HepG2 (cell line): ENCODE results near the gene UBQLN1. TPM values are rescaled to one million over a fixed set of nuclear protein-coding genes. Genes with fewer than 3 reads are reported as not detected.

Source experiments
- GATAD1 ChIP-seq: IDR thresholded peaks from 2 replicates; pipeline ENCODE4 v1.6.1; 2016; ENCODE audit warnings: missing genetic modification reagents, missing compliant biosample characterization
- HNF4A ChIP-seq: sonication (generic); formaldehyde crosslinking; IDR thresholded peaks from 2 replicates; pipeline ENCODE4 v1.4.0; 2020; ENCODE audit warnings: missing genetic modification reagents
- HNRNPL ChIP-seq: fragments of 200-400 bp; formaldehyde crosslinking; IDR thresholded peaks from 2 replicates; pipeline ENCODE4 v1.6.1; 2017; ENCODE audit warnings: mild to moderate bottlenecking, low read depth, low read length
- HOXA3 ChIP-seq: sonication (generic); formaldehyde crosslinking; IDR thresholded peaks from 2 replicates; pipeline ENCODE4 v1.5.0; 2020; ENCODE audit warnings: missing genetic modification reagents
- MEF2D ChIP-seq: sonication (generic); formaldehyde crosslinking; IDR thresholded peaks from 2 replicates; pipeline ENCODE4 v1.5.1; 2020; ENCODE audit warnings: mild to moderate bottlenecking, missing genetic modification reagents
- MEIS1 ChIP-seq: sonication (generic); formaldehyde crosslinking; IDR thresholded peaks from 2 replicates; pipeline ENCODE4 v1.9.0; 2021; ENCODE audit warnings: mild to moderate bottlenecking, missing genetic modification reagents, moderate library complexity, borderline replicate concordance
- RAD21 ChIP-seq: fragments of 450-650 bp; formaldehyde crosslinking; IDR thresholded peaks from 2 replicates; pipeline ENCODE4 v1.5.0; 2020; ENCODE audit warnings: mild to moderate bottlenecking
- RFXAP ChIP-seq: sonication (generic); formaldehyde crosslinking; IDR thresholded peaks from 2 replicates; pipeline ENCODE4 v1.4.0; 2020; ENCODE audit warnings: missing genetic modification reagents, borderline replicate concordance
- SAFB2 ChIP-seq: sonication (generic); formaldehyde crosslinking; IDR thresholded peaks from 2 replicates; pipeline ENCODE4 v1.5.1; 2020; ENCODE audit warnings: missing genetic modification reagents, low read depth, mild to moderate bottlenecking, borderline replicate concordance
- ZNF883 ChIP-seq: sonication (generic); formaldehyde crosslinking; IDR thresholded peaks from 2 replicates; pipeline ENCODE4 v1.5.1; 2020; ENCODE audit warnings: mild to moderate bottlenecking, missing genetic modification reagents; ENCODE audit errors: not compliant biosample characterization
- ZSCAN29 ChIP-seq: sonication (generic); formaldehyde crosslinking; conservative IDR thresholded peaks from 2 replicates; pipeline ENCODE4 v1.4.0; 2020; ENCODE audit warnings: mild to moderate bottlenecking, missing genetic modification reagents
- polyA plus RNA-seq, 8 experiments: library from polyadenylated mRNA; depleted of rRNA in 3 of 8; stranded (reverse) in 7 of 8; unstranded in 1 of 8; fragments of >200 nt; fragmentation: Illumina TruSeq in 4 of 8; extraction: Trizol in 4 of 8; gene quantifications; 2 replicates each; pipeline versions ENCODE4 v1.2.1 to v1.2.3, GENCODE V29; 2011 to 2016; ENCODE audit warnings: low read depth in 4 of 8, missing spikeins in 1 of 8, mixed read lengths in 1 of 8; ENCODE audit not compliant: insufficient read depth in 1 of 8
- total RNA-seq, 5 experiments: library from RNA; depleted of rRNA; stranded (reverse); fragments of >200 nt; fragmentation: Illumina TruSeq; extraction: Trizol; gene quantifications; 2 replicates each; pipeline ENCODE4 v1.2.3, GENCODE V29; 2016; ENCODE audit warnings: low read depth in 1 of 5
- TF ChIP-seq, protein P1 (sequence below): sonication (generic); formaldehyde crosslinking; IDR thresholded peaks from 2 replicates; pipeline ENCODE4 v1.4.0; 2020; ENCODE audit warnings: missing genetic modification reagents
- TF ChIP-seq, protein P2 (sequence below): sonication (generic); formaldehyde crosslinking; IDR thresholded peaks from 2 replicates; pipeline ENCODE4 v1.4.0; 2020; ENCODE audit warnings: missing genetic modification reagents, mild to moderate bottlenecking, borderline replicate concordance
- TF ChIP-seq, protein P3 (sequence below): sonication (generic); formaldehyde crosslinking; IDR thresholded peaks from 2 replicates; pipeline ENCODE4 v1.5.1; 2020; ENCODE audit warnings: missing genetic modification reagents, mild to moderate bottlenecking, borderline replicate concordance
- TF ChIP-seq, protein P4 (sequence below): sonication (generic); formaldehyde crosslinking; IDR thresholded peaks from 2 replicates; pipeline ENCODE4 v1.5.0; 2020; ENCODE audit warnings: mild to moderate bottlenecking, missing genetic modification reagents, moderate library complexity
- TF ChIP-seq, protein P5 (sequence below): conservative IDR thresholded peaks from 2 replicates; pipeline ENCODE4 v1.6.1; 2018; ENCODE audit warnings: missing genetic modification reagents
- TF ChIP-seq, protein P6 (sequence below): IDR thresholded peaks from 2 replicates; pipeline ENCODE4 v1.6.1; 2012; ENCODE audit warnings: inconsistent platforms

The UBQLN1 gene
- total and polyA plus RNA-seq, 2 of the 13 experiments (the other 11 are each of a cell fraction or from before 2014, with no cell fraction given), result 78.1 to 83.8 TPM

DNA sequence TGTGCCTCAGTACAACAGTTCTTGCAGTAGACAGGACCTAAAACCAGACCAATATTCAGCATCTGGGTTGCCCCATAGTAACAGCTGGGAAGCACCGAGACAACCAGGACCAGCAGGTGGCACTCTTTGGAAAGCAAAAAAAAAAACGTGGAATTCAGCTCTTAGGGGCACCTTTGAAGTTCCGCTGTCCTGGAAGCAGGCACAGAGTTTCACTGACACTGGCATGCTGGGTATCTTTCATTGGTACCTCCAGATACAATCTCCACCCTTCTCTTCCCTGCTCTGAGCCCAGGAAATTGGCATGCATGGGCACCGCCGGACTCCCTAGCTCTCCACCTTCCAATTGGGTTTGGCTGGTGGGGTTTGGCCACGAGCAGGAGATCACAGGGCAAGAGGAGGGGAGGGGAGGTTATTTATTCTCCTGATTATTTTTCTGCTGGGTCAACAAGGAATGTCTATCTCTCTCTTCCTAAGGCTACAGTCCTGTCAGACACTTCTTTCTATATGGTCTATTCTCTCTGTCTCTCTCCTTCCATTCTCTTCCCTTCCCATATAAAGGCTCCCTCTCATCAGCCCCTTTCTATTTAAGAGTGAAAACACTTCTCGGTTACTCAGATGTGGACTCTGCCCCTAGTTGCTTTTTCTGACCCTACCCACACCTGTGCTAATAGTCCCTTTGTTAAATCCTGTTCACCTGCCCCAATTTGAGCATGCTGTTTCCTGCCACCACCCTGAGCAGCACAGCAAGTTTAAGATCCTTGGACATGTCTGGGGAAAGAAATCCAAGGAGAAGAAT, 86.7 kb downstream of the UBQLN1 start (continued):
- TF ChIP-seq, protein P1, sequence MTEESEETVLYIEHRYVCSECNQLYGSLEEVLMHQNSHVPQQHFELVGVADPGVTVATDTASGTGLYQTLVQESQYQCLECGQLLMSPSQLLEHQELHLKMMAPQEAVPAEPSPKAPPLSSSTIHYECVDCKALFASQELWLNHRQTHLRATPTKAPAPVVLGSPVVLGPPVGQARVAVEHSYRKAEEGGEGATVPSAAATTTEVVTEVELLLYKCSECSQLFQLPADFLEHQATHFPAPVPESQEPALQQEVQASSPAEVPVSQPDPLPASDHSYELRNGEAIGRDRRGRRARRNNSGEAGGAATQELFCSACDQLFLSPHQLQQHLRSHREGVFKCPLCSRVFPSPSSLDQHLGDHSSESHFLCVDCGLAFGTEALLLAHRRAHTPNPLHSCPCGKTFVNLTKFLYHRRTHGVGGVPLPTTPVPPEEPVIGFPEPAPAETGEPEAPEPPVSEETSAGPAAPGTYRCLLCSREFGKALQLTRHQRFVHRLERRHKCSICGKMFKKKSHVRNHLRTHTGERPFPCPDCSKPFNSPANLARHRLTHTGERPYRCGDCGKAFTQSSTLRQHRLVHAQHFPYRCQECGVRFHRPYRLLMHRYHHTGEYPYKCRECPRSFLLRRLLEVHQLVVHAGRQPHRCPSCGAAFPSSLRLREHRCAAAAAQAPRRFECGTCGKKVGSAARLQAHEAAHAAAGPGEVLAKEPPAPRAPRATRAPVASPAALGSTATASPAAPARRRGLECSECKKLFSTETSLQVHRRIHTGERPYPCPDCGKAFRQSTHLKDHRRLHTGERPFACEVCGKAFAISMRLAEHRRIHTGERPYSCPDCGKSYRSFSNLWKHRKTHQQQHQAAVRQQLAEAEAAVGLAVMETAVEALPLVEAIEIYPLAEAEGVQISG (CRISPR knock-in tag), result 0 out of 2 replicates have a peak, but pooled peaks have one; percentile 19
- TF ChIP-seq HNRNPL (peak; percentile 68; the same call in 1 of the 2 replicates), HNF4A (CRISPR knock-in tag) (peak; percentile 77), SAFB2 (no peak), MEF2D (CRISPR knock-in tag) (0 out of 2 replicates have a peak, but pooled peaks have one; percentile 38), RFXAP (CRISPR knock-in tag) (0 out of 2 replicates have a peak, but pooled peaks have one; percentile 26), HOXA3 (CRISPR knock-in tag) (peak; percentile 45; the same call in 1 of the 2 replicates), ZSCAN29 (CRISPR knock-in tag) (0 out of 2 replicates have a peak, but pooled peaks have one; percentile 58), ZNF883 (CRISPR knock-in tag) (no peak), RAD21 (peak; percentile 61), GATAD1 (CRISPR knock-in tag) (no peak; the same call in 1 of the 2 replicates), MEIS1 (CRISPR knock-in tag) (peak; percentile 47; the same call in 1 of the 2 replicates)
- TF ChIP-seq, protein P2, sequence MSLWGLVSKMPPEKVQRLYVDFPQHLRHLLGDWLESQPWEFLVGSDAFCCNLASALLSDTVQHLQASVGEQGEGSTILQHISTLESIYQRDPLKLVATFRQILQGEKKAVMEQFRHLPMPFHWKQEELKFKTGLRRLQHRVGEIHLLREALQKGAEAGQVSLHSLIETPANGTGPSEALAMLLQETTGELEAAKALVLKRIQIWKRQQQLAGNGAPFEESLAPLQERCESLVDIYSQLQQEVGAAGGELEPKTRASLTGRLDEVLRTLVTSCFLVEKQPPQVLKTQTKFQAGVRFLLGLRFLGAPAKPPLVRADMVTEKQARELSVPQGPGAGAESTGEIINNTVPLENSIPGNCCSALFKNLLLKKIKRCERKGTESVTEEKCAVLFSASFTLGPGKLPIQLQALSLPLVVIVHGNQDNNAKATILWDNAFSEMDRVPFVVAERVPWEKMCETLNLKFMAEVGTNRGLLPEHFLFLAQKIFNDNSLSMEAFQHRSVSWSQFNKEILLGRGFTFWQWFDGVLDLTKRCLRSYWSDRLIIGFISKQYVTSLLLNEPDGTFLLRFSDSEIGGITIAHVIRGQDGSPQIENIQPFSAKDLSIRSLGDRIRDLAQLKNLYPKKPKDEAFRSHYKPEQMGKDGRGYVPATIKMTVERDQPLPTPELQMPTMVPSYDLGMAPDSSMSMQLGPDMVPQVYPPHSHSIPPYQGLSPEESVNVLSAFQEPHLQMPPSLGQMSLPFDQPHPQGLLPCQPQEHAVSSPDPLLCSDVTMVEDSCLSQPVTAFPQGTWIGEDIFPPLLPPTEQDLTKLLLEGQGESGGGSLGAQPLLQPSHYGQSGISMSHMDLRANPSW, result 0 out of 2 replicates have a peak, but pooled peaks have one; percentile 53
- TF ChIP-seq, protein P3, sequence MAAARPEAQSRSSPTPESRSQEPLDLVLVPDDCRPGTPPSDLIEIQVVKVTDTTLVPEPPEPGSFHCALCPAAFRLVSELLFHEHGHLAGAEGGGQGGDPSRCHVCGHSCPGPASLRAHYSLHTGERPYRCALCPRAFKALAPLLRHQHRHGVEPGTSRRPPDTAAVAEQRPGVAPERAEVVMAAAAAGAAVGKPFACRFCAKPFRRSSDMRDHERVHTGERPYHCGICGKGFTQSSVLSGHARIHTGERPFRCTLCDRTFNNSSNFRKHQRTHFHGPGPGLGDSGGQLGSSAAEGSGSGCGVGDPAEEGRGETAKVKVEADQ (CRISPR knock-in tag), result 0 out of 2 replicates have a peak, but pooled peaks have one; percentile 31
- TF ChIP-seq, protein P4, sequence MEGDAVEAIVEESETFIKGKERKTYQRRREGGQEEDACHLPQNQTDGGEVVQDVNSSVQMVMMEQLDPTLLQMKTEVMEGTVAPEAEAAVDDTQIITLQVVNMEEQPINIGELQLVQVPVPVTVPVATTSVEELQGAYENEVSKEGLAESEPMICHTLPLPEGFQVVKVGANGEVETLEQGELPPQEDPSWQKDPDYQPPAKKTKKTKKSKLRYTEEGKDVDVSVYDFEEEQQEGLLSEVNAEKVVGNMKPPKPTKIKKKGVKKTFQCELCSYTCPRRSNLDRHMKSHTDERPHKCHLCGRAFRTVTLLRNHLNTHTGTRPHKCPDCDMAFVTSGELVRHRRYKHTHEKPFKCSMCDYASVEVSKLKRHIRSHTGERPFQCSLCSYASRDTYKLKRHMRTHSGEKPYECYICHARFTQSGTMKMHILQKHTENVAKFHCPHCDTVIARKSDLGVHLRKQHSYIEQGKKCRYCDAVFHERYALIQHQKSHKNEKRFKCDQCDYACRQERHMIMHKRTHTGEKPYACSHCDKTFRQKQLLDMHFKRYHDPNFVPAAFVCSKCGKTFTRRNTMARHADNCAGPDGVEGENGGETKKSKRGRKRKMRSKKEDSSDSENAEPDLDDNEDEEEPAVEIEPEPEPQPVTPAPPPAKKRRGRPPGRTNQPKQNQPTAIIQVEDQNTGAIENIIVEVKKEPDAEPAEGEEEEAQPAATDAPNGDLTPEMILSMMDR (CRISPR knock-in tag), result peak; percentile 91
- TF ChIP-seq, protein P5, sequence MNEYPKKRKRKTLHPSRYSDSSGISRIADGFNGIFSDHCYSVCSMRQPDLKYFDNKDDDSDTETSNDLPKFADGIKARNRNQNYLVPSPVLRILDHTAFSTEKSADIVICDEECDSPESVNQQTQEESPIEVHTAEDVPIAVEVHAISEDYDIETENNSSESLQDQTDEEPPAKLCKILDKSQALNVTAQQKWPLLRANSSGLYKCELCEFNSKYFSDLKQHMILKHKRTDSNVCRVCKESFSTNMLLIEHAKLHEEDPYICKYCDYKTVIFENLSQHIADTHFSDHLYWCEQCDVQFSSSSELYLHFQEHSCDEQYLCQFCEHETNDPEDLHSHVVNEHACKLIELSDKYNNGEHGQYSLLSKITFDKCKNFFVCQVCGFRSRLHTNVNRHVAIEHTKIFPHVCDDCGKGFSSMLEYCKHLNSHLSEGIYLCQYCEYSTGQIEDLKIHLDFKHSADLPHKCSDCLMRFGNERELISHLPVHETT (CRISPR knock-in tag), result no peak
- TF ChIP-seq, protein P6, sequence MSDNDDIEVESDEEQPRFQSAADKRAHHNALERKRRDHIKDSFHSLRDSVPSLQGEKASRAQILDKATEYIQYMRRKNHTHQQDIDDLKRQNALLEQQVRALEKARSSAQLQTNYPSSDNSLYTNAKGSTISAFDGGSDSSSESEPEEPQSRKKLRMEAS, result peak; percentile 28; the same call in 1 of the 2 replicates
